Stimulated activated CD4-positive, alpha-beta T cell treated with anti-CD3 and anti-CD28 coated beads, Interleukin-4, amount 100 ng/mL, for 4 hours (primary cell): ENCODE measurements around the gene KLHL29.

Experiments
- DNase-seq, 2 experiments: peaks; one replicate each; pipeline ENCODE4 v3.0.0-alpha.2; 2020

The KLHL29 gene

GRCh38 chr2:23399674-23400261 is 14.8 kb downstream of the KLHL29 start:
- no peak for DNase-seq

- no peak for DNase-seq
Measured at GRCh38 chr2:23400703-23401102, 15.7 kb downstream of the KLHL29 start.

- DNase-seq = no peak
Measured at GRCh38 chr2:23401427-23402204, 16.6 kb downstream of the KLHL29 start.

GRCh38 chr2:23402205-23402740 is 17.3 kb downstream of the KLHL29 start:
- DNase-seq = no peak

DNA sequence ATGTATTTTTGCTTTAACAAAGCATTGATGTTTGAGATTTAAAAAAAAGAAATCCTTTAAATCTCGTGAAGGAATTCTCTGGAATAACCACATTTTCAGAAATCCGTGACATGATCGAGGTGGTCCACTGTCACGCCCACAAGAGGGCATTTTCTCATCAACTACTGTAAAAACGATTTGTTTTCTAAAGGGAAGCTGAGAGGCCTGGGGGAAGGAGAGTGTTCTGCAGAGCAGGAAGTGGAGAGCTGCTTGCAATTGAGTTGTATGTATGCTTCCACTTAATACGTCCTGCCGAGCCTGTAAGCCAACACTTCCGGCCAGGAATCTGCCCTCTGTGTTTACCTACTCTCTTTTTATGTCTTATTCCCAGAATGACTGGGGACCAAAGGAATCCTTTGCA is 19.4 kb downstream of the KLHL29 start:
- no peak for DNase-seq

GRCh38 chr2:23409248-23409647 is 24.3 kb downstream of the KLHL29 start:
- DNase-seq = no peak

DNA sequence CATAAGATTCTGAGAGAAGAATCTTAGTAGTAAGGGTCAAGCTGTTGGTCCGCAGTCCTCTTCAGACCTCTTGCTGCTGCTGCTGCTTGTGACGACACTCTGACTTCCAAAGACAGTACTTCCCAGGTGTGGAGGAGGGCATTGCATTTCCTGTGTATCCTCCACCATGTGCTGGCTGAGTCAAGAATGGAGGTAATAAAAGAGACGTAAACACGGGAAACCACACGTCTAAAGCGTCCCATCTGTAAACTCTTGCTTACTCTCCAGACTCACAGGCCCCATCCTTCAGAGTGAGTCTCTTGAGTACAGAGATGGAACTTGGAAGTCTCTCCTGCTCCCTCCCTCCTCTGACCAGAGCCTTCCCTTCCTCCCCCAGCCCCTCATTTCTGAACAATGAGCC is 25.6 kb downstream of the KLHL29 start:
- no peak for DNase-seq

DNA sequence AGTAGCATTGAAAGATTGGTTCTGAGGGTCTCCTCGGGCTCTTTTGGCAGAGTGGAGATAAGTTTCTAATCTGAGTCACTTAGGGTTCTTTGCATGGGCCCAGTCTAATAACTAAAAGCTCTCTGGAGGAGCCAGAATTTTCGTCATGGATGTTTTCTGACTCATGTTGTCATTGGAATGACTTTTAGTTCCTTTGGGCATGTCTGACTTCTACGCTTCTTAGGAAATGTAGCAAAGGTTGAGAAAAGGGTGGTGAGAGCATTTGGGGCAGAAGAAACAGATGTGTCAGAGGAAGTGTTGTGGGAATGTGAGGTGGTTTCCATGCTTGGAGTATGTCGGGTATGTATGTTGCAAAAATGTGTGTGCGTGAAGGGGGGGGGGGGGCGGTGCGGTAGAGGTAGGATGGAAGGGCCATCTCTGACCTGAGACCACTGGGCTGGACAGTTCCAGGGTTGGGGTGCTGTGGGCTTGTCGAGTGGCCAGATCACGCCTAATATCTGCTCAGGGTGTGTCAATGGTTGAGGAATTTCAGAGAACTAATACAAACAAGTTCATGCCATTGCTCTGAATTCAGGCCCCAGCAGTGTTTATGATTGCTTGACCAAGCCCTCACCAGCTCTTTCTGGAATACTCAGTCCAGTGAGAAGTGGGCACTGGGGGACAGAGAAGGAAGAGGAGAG is 26.9 kb downstream of the KLHL29 start:
- no peak for DNase-seq

DNA sequence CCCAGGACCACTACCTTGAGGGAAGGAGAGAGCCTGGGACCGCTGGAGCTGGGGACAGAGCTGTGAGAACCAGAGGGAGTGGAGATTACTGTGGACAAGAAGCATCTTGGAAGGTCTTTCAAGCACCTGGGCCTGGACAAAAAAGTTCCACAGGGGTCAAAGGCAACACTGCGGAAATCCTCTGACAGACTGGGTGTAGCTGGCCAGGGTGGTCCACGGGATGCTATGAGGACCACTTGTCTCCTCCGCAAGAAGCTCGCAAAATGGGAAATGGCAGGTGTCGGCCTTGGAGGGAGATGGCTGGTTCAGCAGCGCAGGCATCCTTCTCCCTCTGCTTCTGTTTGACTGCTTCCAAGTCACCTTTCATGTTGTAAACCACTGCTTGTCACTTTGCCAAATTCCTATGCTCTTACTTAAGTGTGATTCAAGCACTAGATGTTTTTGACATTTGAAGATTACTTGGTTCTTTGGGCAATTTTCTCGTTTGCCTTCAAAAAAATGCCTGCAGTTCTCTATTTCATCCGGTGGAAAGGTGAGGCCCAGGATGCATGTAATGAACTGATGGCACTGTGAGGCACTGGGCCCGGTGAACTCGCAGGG is 27.7 kb downstream of the KLHL29 start:
- no peak for DNase-seq

- DNase-seq = no peak
Measured at GRCh38 chr2:23413641-23414040, 28.7 kb downstream of the KLHL29 start.

DNA sequence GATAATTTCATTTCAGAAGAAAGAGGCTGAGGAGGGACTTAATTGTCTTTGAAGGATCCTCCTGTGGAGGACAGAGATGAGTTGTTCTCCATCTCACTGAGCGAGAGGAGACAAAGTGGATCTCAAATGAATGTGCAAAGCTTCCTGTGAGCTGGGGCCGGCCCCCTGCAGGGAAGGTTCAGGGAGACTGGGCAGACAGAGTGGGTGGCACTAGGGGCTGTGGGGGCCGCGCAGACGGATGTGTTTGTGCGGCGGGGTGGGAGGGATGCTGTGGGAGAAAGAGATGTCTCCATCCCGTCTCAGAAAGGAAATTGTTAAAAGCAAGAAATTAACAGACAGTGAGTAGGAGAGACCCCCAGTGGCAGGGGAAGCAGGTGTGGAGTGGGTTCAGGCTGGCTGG is 29.1 kb downstream of the KLHL29 start:
- DNase-seq = no peak

DNA sequence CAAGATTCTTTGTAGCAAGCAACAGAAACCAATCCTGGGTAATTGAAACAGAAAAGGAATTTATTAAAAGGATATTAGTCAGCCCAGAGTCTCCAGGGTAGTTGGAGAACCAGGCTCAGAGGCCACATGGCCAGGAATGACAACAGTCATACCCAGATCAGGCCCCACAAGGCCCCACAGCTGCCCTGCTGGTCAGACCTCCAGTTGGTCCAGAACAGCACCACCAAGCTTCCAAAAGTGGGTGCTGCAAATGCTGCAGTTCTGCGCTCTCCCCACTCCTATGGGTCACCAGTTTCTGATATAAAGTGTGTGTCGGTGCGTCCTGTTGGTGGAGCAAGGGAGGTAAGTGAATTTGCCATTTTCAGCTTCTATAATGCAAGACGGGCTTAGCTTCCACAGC is 29.9 kb downstream of the KLHL29 start:
- no peak for DNase-seq

DNA sequence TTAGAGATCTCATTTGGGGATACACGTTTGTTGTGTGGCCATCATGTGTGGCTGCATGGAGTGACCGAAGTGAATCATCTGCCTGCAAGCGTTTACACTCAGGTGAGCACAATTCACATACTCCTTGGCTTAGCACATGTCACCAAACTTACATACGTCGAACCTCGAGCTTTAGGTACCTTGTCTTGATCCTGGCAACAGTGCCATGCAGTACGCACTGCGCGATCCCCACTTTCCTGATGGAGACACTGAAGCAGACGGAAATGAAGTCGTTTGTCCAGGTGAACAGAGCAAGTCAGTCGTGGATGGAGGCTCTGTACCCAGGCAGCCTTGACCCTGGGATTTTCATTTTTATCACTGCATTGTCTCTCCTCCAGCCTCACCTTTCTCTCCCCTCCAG is 32.3 kb downstream of the KLHL29 start:
- DNase-seq = no peak

DNA sequence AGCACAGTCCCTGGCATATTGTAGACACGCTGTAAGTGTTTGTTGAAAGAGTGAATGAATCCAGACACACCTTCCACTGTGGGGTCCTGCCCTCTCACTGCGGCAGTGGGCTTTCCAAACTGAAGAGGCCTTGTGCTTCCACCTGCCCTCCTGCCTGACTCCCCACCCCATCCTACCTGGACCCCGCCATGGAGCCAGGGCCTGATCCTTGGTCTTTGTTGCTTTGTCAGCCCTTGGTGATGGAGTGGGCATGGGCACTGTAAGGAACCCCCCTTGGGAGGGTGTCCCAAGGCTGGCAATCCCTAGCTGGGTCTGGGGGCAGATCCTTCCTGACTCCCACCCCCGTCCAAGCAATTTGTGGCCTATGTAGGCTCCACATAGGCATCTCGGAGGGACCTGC is 33.1 kb downstream of the KLHL29 start:
- DNase-seq = no peak

- DNase-seq = no peak
Measured at GRCh38 chr2:23418461-23418911, 33.5 kb downstream of the KLHL29 start.

- no peak for DNase-seq
Measured at GRCh38 chr2:23419171-23420090, 34.5 kb downstream of the KLHL29 start.

- DNase-seq = no peak
Measured at GRCh38 chr2:23420091-23420839, 35.3 kb downstream of the KLHL29 start.

DNA sequence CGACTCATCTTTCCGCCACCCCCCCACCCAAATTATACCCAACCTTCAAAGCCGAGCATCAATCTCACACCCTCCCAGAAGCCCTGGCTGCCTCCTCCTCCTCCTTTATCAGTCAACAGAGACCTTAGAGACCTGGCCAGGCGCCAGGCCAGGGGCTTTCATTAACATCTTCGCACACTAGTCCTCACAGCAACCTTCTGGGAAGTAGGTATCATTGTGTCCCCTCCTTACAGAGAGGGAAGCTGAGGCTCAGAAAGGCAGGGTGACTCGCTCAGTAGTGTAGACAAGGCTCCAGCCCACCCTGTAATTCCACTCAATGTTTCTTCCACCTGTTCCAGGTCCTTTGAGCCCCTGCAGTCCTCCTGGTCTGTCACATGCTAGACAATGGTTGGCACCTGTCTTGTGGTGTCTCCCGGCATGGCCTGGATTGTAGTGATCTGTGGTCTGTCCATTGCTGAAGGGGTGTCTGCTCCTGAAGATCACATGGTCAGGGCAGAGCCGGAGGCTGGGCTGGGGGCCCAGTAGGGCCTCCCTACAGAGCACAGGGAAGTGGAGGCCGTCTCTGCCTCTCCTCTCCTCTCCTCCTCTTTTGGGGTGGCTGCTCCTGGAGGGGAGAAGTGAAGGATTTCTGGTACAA is 36.0 kb downstream of the KLHL29 start:
- DNase-seq = no peak

GRCh38 chr2:23422089-23423061 is 37.4 kb downstream of the KLHL29 start:
- no peak for DNase-seq
